H1 (cell line): Measurements from ENCODE around the gene PGGHG. TPM values are rescaled to one million over a fixed set of nuclear protein-coding genes. Genes with fewer than 3 reads are reported as not detected.
A peak's percentile ranks its signal among the peaks of the same experiment; 100 is the strongest.

ENCODE experiments used
- CTCF ChIA-PET: fragments of 300-600 bp; sonication (Branson Sonifier 250); formaldehyde crosslinking; loops from one replicate; lab custom pipeline; 2021; ENCODE audit not compliant: partially characterized antibody; lab: Charles Lee
- POLR2A ChIA-PET: fragments of 300-600 bp; sonication (Branson Sonifier 250); formaldehyde crosslinking; loops from one replicate; lab custom pipeline; 2021; ENCODE audit warnings: inconsistent platforms; ENCODE audit not compliant: partially characterized antibody; lab: Charles Lee
- DNase-seq, 2 experiments: peaks; one replicate each; pipeline versions ENCODE4 v3.0.0 to v3.0.0-alpha.2; 2010 to 2022; ENCODE audit warnings: low spot score in 2 of 2, low read depth in 1 of 2, mixed read lengths in 1 of 2
- FAIRE-seq: peaks from 2 replicates; lab custom pipeline; 2011; peaks lifted over from hg19 to GRCh38; lab: Jason Lieb, UNC
- H2AFZ ChIP-seq: 2 replicates; pipeline ENCODE4 v1.8.1; 2012; ENCODE audit warnings: low read length, inconsistent platforms
- H2AK5ac ChIP-seq: 2 replicates; pipeline ENCODE4 v1.6.1; 2013; ENCODE audit warnings: low read depth, low read length
- H2BK120ac ChIP-seq: replicated peaks from 2 replicates; pipeline ENCODE3; 2013; ENCODE audit warnings: low read depth, low read length, inconsistent platforms
- H2BK12ac ChIP-seq: 2 replicates; pipeline ENCODE4 v1.6.1; 2013; ENCODE audit warnings: low read depth, low read length
- H2BK15ac ChIP-seq: 2 replicates; pipeline ENCODE4 v1.6.1; 2013; ENCODE audit warnings: low read length
- H2BK20ac ChIP-seq: 2 replicates; pipeline ENCODE4 v1.6.1; 2013; ENCODE audit warnings: low read length
- H2BK5ac ChIP-seq: 2 replicates; pipeline ENCODE4 v1.6.1; 2013; ENCODE audit warnings: low read depth, low read length
- H3K14ac ChIP-seq: 2 replicates; pipeline ENCODE4 v1.6.1; 2013; ENCODE audit warnings: inconsistent platforms; ENCODE audit not compliant: insufficient read length
- H3K18ac ChIP-seq: 2 replicates; pipeline ENCODE4 v1.6.1; 2013; ENCODE audit warnings: low read length; ENCODE audit errors: extremely low read depth
- H3K23ac ChIP-seq: 2 replicates; pipeline ENCODE4 v1.6.1; 2013; ENCODE audit warnings: inconsistent platforms; ENCODE audit not compliant: insufficient read length
- H3K23me2 ChIP-seq: 2 replicates; pipeline ENCODE4 v1.6.1; 2013; ENCODE audit warnings: low read depth, low read length
- H3K27ac ChIP-seq: 2 replicates; pipeline ENCODE4 v1.6.1; 2011; ENCODE audit warnings: low read depth, low read length, inconsistent platforms
- H3K27me3 ChIP-seq, 4 experiments: replicated peaks in 1 of 4; 1 replicate in 1 of 4; 2 replicates in 3 of 4; pipeline versions ENCODE4 v1.6.1 to v1.8.1; 2011 to 2013; ENCODE audit warnings: low read length in 3 of 4, mild to moderate bottlenecking in 3 of 4, inconsistent platforms in 2 of 4, mixed read lengths in 2 of 4, moderate library complexity in 1 of 4; ENCODE audit not compliant: control insufficient read depth in 3 of 4, insufficient read depth in 3 of 4; ENCODE audit errors: extremely low read depth in 1 of 4
- H3K36me3 ChIP-seq, 4 experiments: 2 replicates each; pipeline versions ENCODE4 v1.6.1 to v1.8.1; 2011 to 2013; ENCODE audit warnings: mild to moderate bottlenecking in 4 of 4, low read length in 3 of 4, moderate library complexity in 2 of 4, control low read depth in 1 of 4, inconsistent platforms in 1 of 4; ENCODE audit not compliant: insufficient read depth in 4 of 4, control insufficient read depth in 2 of 4
- H3K4ac ChIP-seq: replicated peaks from 2 replicates; pipeline ENCODE3; 2013; ENCODE audit warnings: low read length, low read depth, mixed read lengths, inconsistent platforms; ENCODE audit not compliant: insufficient read length
- H3K4me1 ChIP-seq, 4 experiments: replicated peaks in 1 of 4; 1 replicate in 1 of 4; 2 replicates in 3 of 4; pipeline versions ENCODE4 v1.6.1 to v1.8.1; 2011 to 2013; ENCODE audit warnings: low read length in 3 of 4, inconsistent platforms in 2 of 4, mixed read lengths in 1 of 4; ENCODE audit not compliant: insufficient read depth in 4 of 4, control insufficient read depth in 3 of 4
- H3K4me2 ChIP-seq, 2 experiments: 2 replicates each; pipeline versions ENCODE4 v1.6.1 to v1.8.1; 2011 to 2013; ENCODE audit warnings: low read depth in 2 of 2, low read length in 2 of 2, control low read depth in 1 of 2, inconsistent platforms in 1 of 2, mild to moderate bottlenecking in 1 of 2; ENCODE audit not compliant: insufficient read depth in 1 of 2
- H3K4me3 ChIP-seq, 4 experiments: fragments of 200-600, 300-600 bp in 1 of 4; sonication (generic), shearing (Covaris generic), sonication (Bioruptor Twin) in 1 of 4; 2 replicates each; pipeline versions ENCODE4 v1.5.1 to v1.8.1; 2011 to 2016; ENCODE audit warnings: low read length in 4 of 4, low read depth in 3 of 4, control low read depth in 2 of 4, inconsistent platforms in 2 of 4, mild to moderate bottlenecking in 2 of 4, mixed read lengths in 1 of 4, moderate library complexity in 1 of 4; ENCODE audit not compliant: insufficient read depth in 2 of 4; ENCODE audit errors: extremely low read depth in 1 of 4
- H3K56ac ChIP-seq: replicated peaks from 2 replicates; pipeline ENCODE3; 2013; ENCODE audit warnings: low read depth, mild to moderate bottlenecking, mixed read lengths, low read length, inconsistent platforms; ENCODE audit not compliant: insufficient read length
- H3K79me1 ChIP-seq: 2 replicates; pipeline ENCODE4 v1.6.1; 2013; ENCODE audit warnings: low read depth, low read length, control low read depth
- H3K79me2 ChIP-seq, 2 experiments: 2 replicates each; pipeline versions ENCODE4 v1.6.1 to v1.8.1; 2012 to 2013; ENCODE audit warnings: low read length in 2 of 2, mild to moderate bottlenecking in 2 of 2, inconsistent platforms in 1 of 2; ENCODE audit not compliant: insufficient read depth in 2 of 2, control insufficient read depth in 1 of 2
- H3K9ac ChIP-seq, 4 experiments: replicated peaks in 1 of 4; 1 replicate in 1 of 4; 2 replicates in 3 of 4; pipeline versions ENCODE4 v1.6.1 to v1.8.1; 2011 to 2013; ENCODE audit warnings: low read depth in 3 of 4, low read length in 3 of 4, control low read depth in 2 of 4, mild to moderate bottlenecking in 2 of 4, moderate library complexity in 2 of 4, inconsistent platforms in 1 of 4; ENCODE audit errors: extremely low read depth in 1 of 4
- H3K9me3 ChIP-seq, 2 experiments: 2 replicates each; pipeline versions ENCODE4 v1.6.1 to v1.8.1; 2012 to 2013; ENCODE audit warnings: mild to moderate bottlenecking in 2 of 2, moderate library complexity in 2 of 2, control low read depth in 1 of 2, inconsistent platforms in 1 of 2, low read depth in 1 of 2, low read length in 1 of 2, mixed read lengths in 1 of 2; ENCODE audit not compliant: insufficient read depth in 2 of 2
- H4K20me1 ChIP-seq, 2 experiments: replicated peaks in 1 of 2; 2 replicates each; pipeline versions ENCODE3 to v1.8.1; 2011 to 2013; ENCODE audit warnings: inconsistent platforms in 2 of 2, low read length in 2 of 2, mild to moderate bottlenecking in 1 of 2; ENCODE audit not compliant: insufficient read depth in 2 of 2, control insufficient read depth in 1 of 2
- H4K5ac ChIP-seq: 2 replicates; pipeline ENCODE4 v1.6.1; 2013; ENCODE audit warnings: low read length, low read depth, mixed read lengths, inconsistent platforms; ENCODE audit not compliant: insufficient read length
- H4K8ac ChIP-seq: 2 replicates; pipeline ENCODE4 v1.8.0; 2013; ENCODE audit warnings: mild to moderate bottlenecking, moderate library complexity, low read length, inconsistent platforms; ENCODE audit not compliant: insufficient read depth; ENCODE audit errors: extremely low read depth
- H4K91ac ChIP-seq: replicated peaks from 2 replicates; pipeline ENCODE3; 2013; ENCODE audit warnings: low read length, mixed read lengths, inconsistent platforms; ENCODE audit not compliant: insufficient read length
- RAD21 ChIP-seq, 2 experiments: IDR thresholded peaks in 1 of 2; conservative IDR thresholded peaks in 1 of 2; 2 replicates each; pipeline ENCODE4 v1.6.1; 2011; ENCODE audit warnings: low read depth in 2 of 2, low read length in 2 of 2, improper control_type of control experiment in 1 of 2, inconsistent platforms in 1 of 2, mild to moderate bottlenecking in 1 of 2, moderate library complexity in 1 of 2
- WGBS, 2 experiments: shearing (Covaris generic) in 1 of 2; methylation state at CpG; one replicate each; pipeline versions ENCODE4 v1.1.6 to v1.1.7; 2013 to 2015; ENCODE audit warnings: low lambda C conversion rate in 2 of 2, mixed read lengths in 2 of 2, inconsistent platforms in 1 of 2, low coverage in 1 of 2, missing lambda C conversion rate in 1 of 2; ENCODE audit not compliant: insufficient replicate concordance in 2 of 2, insufficient coverage in 1 of 2, insufficient read length in 1 of 2; ENCODE audit errors: extremely low coverage in 1 of 2, missing lambda C conversion rate in 1 of 2; 5-methylcytosine and 5-hydroxymethylcytosine counted together
- polyA plus RNA-seq, 7 experiments: library from polyadenylated mRNA; depleted of rRNA in 3 of 7; stranded (reverse) in 5 of 7; unstranded in 2 of 7; fragments of >200 nt in 5 of 7; fragments of 200-250 nt in 2 of 7; gene quantifications; 1 replicate in 5 of 7; 2 replicates in 1 of 7; 4 replicates in 1 of 7; pipeline versions ENCODE4 v1.2.1 to v1.2.3, GENCODE V29; 2011 to 2013; ENCODE audit warnings: missing spikeins in 2 of 7, mixed read lengths in 2 of 7
- total RNA-seq: library from RNA; stranded (reverse); fragmentation: NEBNext Ultra II Directional; extraction: Animal tissue kit (Norgen Biotek cat#: 25700); gene quantifications from 2 replicates; pipeline ENCODE4 v1.2.1, GENCODE V29; 2021
- TF ChIP-seq, protein P1 (sequence below): IDR thresholded peaks from 2 replicates; pipeline ENCODE4 v1.6.1; 2012; ENCODE audit warnings: inconsistent platforms
- TF ChIP-seq, protein P2 (sequence below), 3 experiments: IDR thresholded peaks; 1 replicate in 2 of 3; 2 replicates in 1 of 3; pipeline versions ENCODE4 v1.5.1 to v1.6.1; 2011; ENCODE audit warnings: low read length in 3 of 3, mild to moderate bottlenecking in 3 of 3, inconsistent platforms in 2 of 3, low read depth in 1 of 3, moderate library complexity in 1 of 3; ENCODE audit not compliant: insufficient read depth in 1 of 3; ENCODE audit errors: control extremely low read depth in 1 of 3

PGGHG gene
- total and polyA plus RNA-seq, 2 of the 8 experiments (the other 6 are each of a cell fraction or from before 2014, with no cell fraction given): 34.8 to 60.7 TPM

DNA sequence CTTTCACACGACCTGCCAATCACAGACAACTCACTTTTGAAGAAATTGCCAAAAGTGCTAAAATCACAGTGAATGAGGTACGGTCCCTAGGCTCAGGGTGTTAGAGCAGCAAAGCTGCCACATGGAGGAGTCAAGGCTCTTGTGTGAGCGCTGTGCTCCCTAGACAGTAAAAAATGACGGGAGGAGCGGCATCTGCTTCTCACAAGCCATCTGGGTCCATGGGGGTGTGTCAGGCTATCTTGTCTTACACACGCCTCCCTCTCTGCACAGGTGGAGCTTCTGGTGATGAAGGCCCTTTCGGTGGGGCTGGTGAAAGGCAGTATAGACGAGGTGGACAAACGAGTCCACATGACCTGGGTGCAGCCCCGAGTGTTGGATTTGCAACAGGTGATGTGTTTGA is 37.4 kb upstream of the PGGHG start:
- H3K36me3 ChIP-seq: peaks cover 17 to 45% (median 37%) of the 10 kb centered on the region in 4 experiments
- POLR2A ChIA-PET: interaction anchor here (0.7 to 3.1 kb wide), 16 partner anchors 15 to 143 kb away, joined by 3 to 9 read pairs (median 4); partner anchors contain the start of genes BET1L, PGGHG, PKP3 and PSMD13

More for the DNA sequence above, 37.4 kb upstream of the PGGHG start:
- no peak overlapping the region for H4K5ac ChIP-seq
- peaks cover 8% of the 10 kb centered on the region for H3K23me2 ChIP-seq
- CTCF ChIA-PET: interaction anchor here (1.2 to 9.8 kb wide), 32 partner anchors 11 to 267 kb away, joined by 3 to 212 read pairs (median 10); partner anchors contain the start of genes B4GALNT4, IFITM2, IFITM5 and NLRP6
- peak; percentile 32 to 40 for TF ChIP-seq RAD21 (IDR thresholded peaks at IDR 0.05 in 1 of 2, conservative IDR thresholded peaks at IDR 0.05 in 1 of 2; ENCODE audit: low read depth in 2 of 2, low read length in 2 of 2)
- TF ChIP-seq, protein P1, sequence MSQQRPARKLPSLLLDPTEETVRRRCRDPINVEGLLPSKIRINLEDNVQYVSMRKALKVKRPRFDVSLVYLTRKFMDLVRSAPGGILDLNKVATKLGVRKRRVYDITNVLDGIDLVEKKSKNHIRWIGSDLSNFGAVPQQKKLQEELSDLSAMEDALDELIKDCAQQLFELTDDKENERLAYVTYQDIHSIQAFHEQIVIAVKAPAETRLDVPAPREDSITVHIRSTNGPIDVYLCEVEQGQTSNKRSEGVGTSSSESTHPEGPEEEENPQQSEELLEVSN: no peak
- TF ChIP-seq, protein P2, sequence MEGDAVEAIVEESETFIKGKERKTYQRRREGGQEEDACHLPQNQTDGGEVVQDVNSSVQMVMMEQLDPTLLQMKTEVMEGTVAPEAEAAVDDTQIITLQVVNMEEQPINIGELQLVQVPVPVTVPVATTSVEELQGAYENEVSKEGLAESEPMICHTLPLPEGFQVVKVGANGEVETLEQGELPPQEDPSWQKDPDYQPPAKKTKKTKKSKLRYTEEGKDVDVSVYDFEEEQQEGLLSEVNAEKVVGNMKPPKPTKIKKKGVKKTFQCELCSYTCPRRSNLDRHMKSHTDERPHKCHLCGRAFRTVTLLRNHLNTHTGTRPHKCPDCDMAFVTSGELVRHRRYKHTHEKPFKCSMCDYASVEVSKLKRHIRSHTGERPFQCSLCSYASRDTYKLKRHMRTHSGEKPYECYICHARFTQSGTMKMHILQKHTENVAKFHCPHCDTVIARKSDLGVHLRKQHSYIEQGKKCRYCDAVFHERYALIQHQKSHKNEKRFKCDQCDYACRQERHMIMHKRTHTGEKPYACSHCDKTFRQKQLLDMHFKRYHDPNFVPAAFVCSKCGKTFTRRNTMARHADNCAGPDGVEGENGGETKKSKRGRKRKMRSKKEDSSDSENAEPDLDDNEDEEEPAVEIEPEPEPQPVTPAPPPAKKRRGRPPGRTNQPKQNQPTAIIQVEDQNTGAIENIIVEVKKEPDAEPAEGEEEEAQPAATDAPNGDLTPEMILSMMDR (IDR thresholded peaks at IDR 0.05; ENCODE audit: control extremely low read depth in 1 of 3, insufficient read depth in 1 of 3, low read depth in 1 of 3, low read length in 3 of 3): peak in 1 of 3 experiments; percentile 13; a peak in 1 of 4 replicates
- TF ChIP-seq, all 59 proteins: peak for 2
- no peak overlapping the region for H4K8ac ChIP-seq
- DNase-seq (no peak), FAIRE-seq (no peak)
- no peak overlapping the region for H4K91ac ChIP-seq
- H3K4me2 ChIP-seq: no peak overlapping the region
- H3K14ac ChIP-seq: no peak overlapping the region
- no peaks in the 10 kb centered on the region; a peak in 1 of 7 replicates for H3K27me3 ChIP-seq
- no peak overlapping the region for H3K4ac ChIP-seq
- H3K56ac ChIP-seq: no peak overlapping the region
- no peaks in the 10 kb centered on the region for H3K79me2 ChIP-seq
- H3K4me3 ChIP-seq: no peak overlapping the region
- WGBS, 2 experiments: 84% methylated on average over 10 of the region's 10 CpGs; no CpG with 5 or more reads in 1 of the 2 experiments
- no peaks in the 10 kb centered on the region for H3K4me1 ChIP-seq
- H3K9ac ChIP-seq: no peak overlapping the region
- no peak overlapping the region for H2BK12ac ChIP-seq
- H3K9me3 ChIP-seq: no peaks in the 10 kb centered on the region
- H3K79me1 ChIP-seq: no peaks in the 10 kb centered on the region
- no peak overlapping the region for H3K18ac ChIP-seq
- no peak overlapping the region for H2BK15ac ChIP-seq
- no peak overlapping the region for H3K23ac ChIP-seq
- H2BK20ac ChIP-seq: no peak overlapping the region
- no peak overlapping the region for H3K27ac ChIP-seq
- no peaks in the 10 kb centered on the region for H4K20me1 ChIP-seq
- H2AK5ac ChIP-seq: no peak overlapping the region
- H2AFZ ChIP-seq: no peak overlapping the region
- no peak overlapping the region for H2BK120ac ChIP-seq
- no peak overlapping the region for H2BK5ac ChIP-seq
